Thymus (tissue), 11 donors: Measurements from ENCODE around the gene NFKBIE. TPM values are rescaled to one million over a fixed set of nuclear protein-coding genes. Genes with fewer than 3 reads are reported as not detected.

Source experiments
- DNase-seq, 9 donors: peaks; one replicate each; pipeline ENCODE4 v3.0.0-alpha.2; 2013; ENCODE audit warnings: low spot score in 9 of 9, low read depth in 6 of 9, missing footprints in 1 of 9
- H3K27ac ChIP-seq, 2 donors: one replicate each; pipeline ENCODE4 v1.5.1; 2013; ENCODE audit warnings: control low read depth in 1 of 2, low read depth in 1 of 2, low read length in 1 of 2, mild to moderate bottlenecking in 1 of 2, moderate library complexity in 1 of 2
- H3K27me3 ChIP-seq, 2 donors: one replicate each; pipeline ENCODE4 v1.5.1; 2013; ENCODE audit warnings: low read length in 1 of 2; ENCODE audit not compliant: control insufficient read depth in 2 of 2, insufficient read depth in 1 of 2
- H3K36me3 ChIP-seq, 2 donors: one replicate each; pipeline ENCODE4 v1.5.1; 2013; ENCODE audit warnings: low read length in 1 of 2, mild to moderate bottlenecking in 1 of 2, moderate library complexity in 1 of 2; ENCODE audit not compliant: control insufficient read depth in 2 of 2, insufficient read depth in 2 of 2
- H3K4me1 ChIP-seq, 2 donors: one replicate each; pipeline ENCODE4 v1.5.1; 2013; ENCODE audit warnings: low read length in 2 of 2; ENCODE audit not compliant: control insufficient read depth in 2 of 2, insufficient read depth in 2 of 2
- H3K4me3 ChIP-seq, 2 donors: one replicate each; pipeline ENCODE4 v1.5.1; 2013; ENCODE audit warnings: low read length in 2 of 2, control low read depth in 1 of 2, mild to moderate bottlenecking in 1 of 2
- H3K9me3 ChIP-seq, 2 donors: one replicate each; pipeline ENCODE4 v1.5.1; 2013; ENCODE audit warnings: low read length in 1 of 2, mild to moderate bottlenecking in 1 of 2; ENCODE audit not compliant: control insufficient read depth in 2 of 2, insufficient read depth in 1 of 2
- WGBS: extraction: QIAGEN DNeasy Blood & Tissue Kit; methylation state at CpG from one replicate; pipeline ENCODE4 v1.1.7; 2013; 5-methylcytosine and 5-hydroxymethylcytosine counted together
- polyA plus RNA-seq: library from polyadenylated mRNA; stranded (reverse); fragments of 200-250 nt; gene quantifications from one replicate; pipeline ENCODE4 v1.2.3, GENCODE V29; 2013
- total RNA-seq: library from RNA; stranded (reverse); fragments of 120-200 nt; gene quantifications from one replicate; pipeline ENCODE4 v1.2.4, GENCODE V29; 2013
- donor health status: healthy.

Gene NFKBIE
- total and polyA plus RNA-seq, 2 donors: 16.4 to 21.6 TPM

- Histone ChIP-seq H3K9me3 (no peaks in the 10 kb centered on the region), H3K36me3 (peaks cover 53 to 69% of the 10 kb centered on the region in 2 donors), H3K4me3 (no peak overlapping the region), H3K27me3 (no peaks in the 10 kb centered on the region), H3K27ac (no peak overlapping the region), H3K4me1 (peaks cover 7 to 10% of the 10 kb centered on the region in 2 donors)
- no peak for DNase-seq
- WGBS: 94% methylated on average over 2 of the region's 2 CpGs
These were observed 43.7 kb upstream of the NFKBIE start for GRCh38 chr6:44309092-44309491.

DNA sequence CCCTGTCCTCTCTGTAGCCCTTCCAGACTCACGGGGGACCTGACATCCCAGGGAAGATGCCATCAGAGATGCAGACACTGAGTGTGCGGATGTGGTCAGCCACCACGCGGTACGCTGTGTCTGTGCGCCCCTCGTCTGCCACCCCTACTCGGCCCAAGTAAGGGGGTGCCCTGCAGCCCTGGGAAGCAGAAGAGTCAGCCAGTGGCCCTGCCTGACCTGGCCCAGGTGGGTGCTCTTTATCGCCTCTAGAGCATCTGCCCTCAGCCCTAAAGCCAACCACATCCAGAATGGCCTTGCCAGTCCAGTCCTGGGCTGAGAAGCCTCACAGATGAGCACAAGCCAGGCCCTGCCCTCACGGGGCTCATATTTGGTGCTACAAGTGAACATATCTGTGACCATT is 41.9 kb upstream of the NFKBIE start:
- Histone ChIP-seq H3K27me3 (no peaks in the 10 kb centered on the region), H3K4me3 (no peak overlapping the region), H3K36me3 (peaks cover 72 to 87% of the 10 kb centered on the region in 2 donors), H3K4me1 (peaks cover 3% of the 10 kb centered on the region in 2 donors), H3K27ac (no peak overlapping the region), H3K9me3 (no peaks in the 10 kb centered on the region)
- no peak for DNase-seq
- 97% methylated on average over 10 of the region's 10 CpGs for WGBS

DNA sequence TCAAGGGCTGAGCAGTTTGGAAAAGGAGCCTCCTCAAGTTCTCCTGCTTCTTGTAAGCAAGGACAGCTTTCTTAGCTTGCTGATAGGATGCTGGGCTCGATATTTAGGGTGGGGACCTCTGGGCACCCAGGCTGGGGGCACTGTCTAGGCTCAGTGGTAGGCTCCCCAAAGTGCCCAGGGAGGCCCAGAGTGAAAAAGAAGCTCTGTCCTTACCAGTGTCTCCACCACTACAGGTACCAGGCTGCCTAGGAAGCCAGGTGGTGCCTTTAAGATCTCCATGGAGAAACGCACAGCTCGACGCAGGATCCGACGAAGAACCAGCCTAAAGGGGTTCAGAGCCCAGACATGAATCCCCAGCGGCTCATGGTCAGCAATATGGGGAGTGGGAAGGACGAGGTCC is 41.4 kb upstream of the NFKBIE start:
- H3K27me3 ChIP-seq: no peaks in the 10 kb centered on the region
- peaks cover 77 to 91% of the 10 kb centered on the region in 2 donors for H3K36me3 ChIP-seq
- no peaks in the 10 kb centered on the region for H3K9me3 ChIP-seq
- 99% methylated on average over 8 of the region's 8 CpGs for WGBS
- DNase-seq: no peak
- no peaks in the 10 kb centered on the region for H3K4me1 ChIP-seq
- no peak overlapping the region for H3K4me3 ChIP-seq
- no peak overlapping the region for H3K27ac ChIP-seq

- WGBS: 96% methylated on average over 5 of the region's 5 CpGs
- H3K27ac ChIP-seq: no peak overlapping the region
- H3K9me3 ChIP-seq: peaks cover 0 to 1% of the 10 kb centered on the region in 2 donors
- peaks cover 87 to 89% of the 10 kb centered on the region in 2 donors for H3K36me3 ChIP-seq
- DNase-seq: no peak
- H3K27me3 ChIP-seq: no peaks in the 10 kb centered on the region
- H3K4me3 ChIP-seq: no peak overlapping the region
- no peaks in the 10 kb centered on the region for H3K4me1 ChIP-seq
These were observed 39.9 kb upstream of the NFKBIE start for GRCh38 chr6:44305200-44305725.

GRCh38 chr6:44304282-44305199 is 39.2 kb upstream of the NFKBIE start:
- no peaks in the 10 kb centered on the region for H3K4me1 ChIP-seq
- H3K27me3 ChIP-seq: no peaks in the 10 kb centered on the region
- no peak overlapping the region for H3K27ac ChIP-seq
- peaks cover 82 to 86% of the 10 kb centered on the region in 2 donors for H3K36me3 ChIP-seq
- H3K4me3 ChIP-seq: no peak overlapping the region
- H3K9me3 ChIP-seq: peaks cover 0 to 1% of the 10 kb centered on the region in 2 donors
- 92% methylated on average over 25 of the region's 25 CpGs for WGBS
- DNase-seq: peak in 4 of 9 donors; percentile 21 to 34 (median 31)

- Histone ChIP-seq H3K27me3 (peaks cover 0 to 4% of the 10 kb centered on the region in 2 donors), H3K4me3 (no peak overlapping the region), H3K4me1 (no peaks in the 10 kb centered on the region), H3K27ac (no peak overlapping the region), H3K9me3 (peaks cover 0 to 1% of the 10 kb centered on the region in 2 donors), H3K36me3 (peaks cover 75 to 79% of the 10 kb centered on the region in 2 donors)
- WGBS: 98% methylated on average over 6 of the region's 6 CpGs
- DNase-seq: no peak
These were observed 38.5 kb upstream of the NFKBIE start for GRCh38 chr6:44303842-44304241.

DNA sequence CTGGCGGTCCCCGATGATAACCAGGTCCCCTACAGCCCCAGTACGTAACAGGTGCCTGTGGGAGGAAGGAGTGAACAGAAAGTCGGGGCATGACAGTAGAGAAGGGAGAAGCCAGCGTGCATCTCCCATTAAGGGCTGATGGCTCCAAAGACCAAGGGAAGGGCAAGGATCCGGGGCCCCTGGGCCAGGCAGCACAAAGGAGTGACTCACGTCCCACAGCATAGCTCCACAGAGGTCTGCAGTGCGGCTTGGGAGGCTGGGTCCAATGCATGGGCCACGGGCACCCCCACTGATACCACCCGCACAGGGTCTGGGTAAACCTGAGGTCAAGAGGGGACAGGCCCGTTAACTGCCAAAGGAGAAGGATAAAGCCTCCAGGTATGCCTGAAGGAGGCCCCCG is 37.5 kb upstream of the NFKBIE start:
- 98% methylated on average over 12 of the region's 12 CpGs for WGBS
- H3K27ac ChIP-seq: no peak overlapping the region
- H3K4me3 ChIP-seq: no peak overlapping the region
- peaks cover 70 to 77% of the 10 kb centered on the region in 2 donors for H3K36me3 ChIP-seq
- DNase-seq: no peak
- H3K27me3 ChIP-seq: peaks cover 6 to 14% of the 10 kb centered on the region in 2 donors
- peaks cover 0 to 1% of the 10 kb centered on the region in 2 donors for H3K9me3 ChIP-seq
- H3K4me1 ChIP-seq: peaks cover 0 to 2% of the 10 kb centered on the region in 2 donors

- H3K9me3 ChIP-seq: peaks cover 0 to 1% of the 10 kb centered on the region in 2 donors
- 98% methylated on average over 14 of the region's 14 CpGs for WGBS
- no peak for DNase-seq
These were observed 36.6 kb upstream of the NFKBIE start for GRCh38 chr6:44301782-44302564.

More at GRCh38 chr6:44301782-44302564, 36.6 kb upstream of the NFKBIE start:
- Histone ChIP-seq H3K4me1 (peaks cover 2 to 8% of the 10 kb centered on the region in 2 donors), H3K27me3 (peaks cover 15 to 22% of the 10 kb centered on the region in 2 donors), H3K27ac (no peak overlapping the region), H3K36me3 (peaks cover 63 to 69% of the 10 kb centered on the region in 2 donors), H3K4me3 (no peak overlapping the region)
